ENCODE measurements around the gene SPAM1. TPM values are rescaled to one million over a fixed set of nuclear protein-coding genes. Genes with fewer than 3 reads are reported as not detected.

The SPAM1 gene
- total RNA-seq: not detected in 2 replicates

GRCh38 chr7:123924941-123925340 lies at the start of gene SPAM1:
Gene SPAM1, plus strand, starts transcription at chr7:123925241. Its CDS starts 28,330 bp downstream, at chr7:123953571.

Other genes with a start within 250 kb of the SPAM1 start
- gene WASL, start 176.2 kb upstream of the SPAM1 start, total RNA-seq: 16.8 and 31.1 TPM in 2 replicates
- not detected in 2 replicates for gene HYAL4, start 80.1 kb upstream of the SPAM1 start, total RNA-seq
- gene TMEM229A, start 107.8 kb downstream of the SPAM1 start, total RNA-seq: under 0.01 and 1.4 TPM in 2 replicates